T follicular helper cell (primary cell): ENCODE measurements around the gene FMO4.
"Not testable (repeated sequence)": the region's sequence is repeated elsewhere in the genome, so short reads cannot be mapped to it uniquely, and the experiment has no call there.

Experiments
- DNase-seq: peaks from one replicate; pipeline ENCODE4 v3.0.0-alpha.2; 2020; ENCODE audit warnings: low read depth

The FMO4 gene

DNA sequence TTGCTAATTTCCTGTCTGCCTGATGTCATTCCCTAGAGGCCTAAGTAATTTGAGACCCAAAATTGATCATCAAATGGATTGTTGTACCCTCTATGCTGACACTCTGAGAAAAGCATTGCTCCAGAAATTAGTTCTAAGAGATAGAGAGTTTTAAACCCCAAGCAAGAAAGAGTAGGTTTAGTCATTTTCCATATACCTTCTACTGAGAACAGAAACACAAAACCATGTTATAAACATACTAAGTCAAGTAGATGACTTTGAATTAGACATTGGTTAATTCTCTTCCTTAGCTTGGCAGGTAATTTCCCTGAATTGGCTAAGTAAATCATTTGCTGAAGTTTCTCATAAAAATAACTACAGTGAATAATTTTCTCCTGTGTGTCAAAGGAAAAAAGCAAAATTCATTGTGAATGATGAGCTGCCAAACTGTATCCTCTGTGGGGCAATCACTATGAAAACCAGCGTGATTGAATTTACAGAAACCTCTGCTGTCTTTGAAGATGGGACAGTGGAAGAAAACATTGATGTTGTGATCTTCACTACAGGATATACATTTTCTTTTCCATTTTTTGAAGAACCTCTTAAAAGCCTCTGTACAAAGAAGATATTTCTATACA is 20.1 kb downstream of the FMO4 start:
- DNase-seq: no peak

DNA sequence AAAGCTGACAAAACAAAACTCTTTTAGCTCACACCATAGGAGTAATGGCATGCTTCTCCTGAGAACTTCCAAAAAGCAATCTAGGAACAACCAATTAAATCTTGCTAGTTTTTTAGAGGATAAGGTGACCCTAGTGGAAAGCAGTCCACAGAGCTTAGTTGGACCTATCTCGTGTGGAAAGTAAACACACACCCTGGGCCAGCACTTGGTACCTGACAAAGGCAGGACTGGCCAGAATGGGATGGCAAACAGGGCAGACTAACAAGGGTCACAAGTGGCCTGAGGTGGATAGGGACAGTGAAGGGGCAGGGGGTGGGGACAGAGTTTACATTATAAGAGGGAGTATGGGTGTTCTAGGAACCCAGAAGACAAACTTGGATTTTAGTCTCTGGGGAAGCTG is 22.0 kb downstream of the FMO4 start:
- DNase-seq: no peak

DNA sequence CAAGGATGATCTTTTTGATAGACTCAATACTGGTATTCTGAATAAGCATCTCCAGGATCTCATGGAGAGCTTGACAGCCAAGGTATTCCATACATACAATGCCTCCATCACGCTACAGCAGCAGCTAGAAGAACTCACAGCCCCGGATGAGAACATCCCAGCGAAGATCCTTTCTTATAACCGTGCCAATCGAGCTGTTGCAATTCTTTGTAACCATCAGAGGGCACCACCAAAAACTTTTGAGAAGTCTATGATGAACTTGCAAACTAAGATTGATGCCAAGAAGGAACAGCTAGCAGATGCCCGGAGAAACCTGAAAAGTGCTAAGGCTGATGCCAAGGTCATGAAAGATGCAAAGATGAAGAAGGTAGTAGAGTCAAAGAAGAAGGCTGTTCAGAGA is 25.4 kb downstream of the FMO4 start:
- DNase-seq: not testable (repeated sequence)

DNA sequence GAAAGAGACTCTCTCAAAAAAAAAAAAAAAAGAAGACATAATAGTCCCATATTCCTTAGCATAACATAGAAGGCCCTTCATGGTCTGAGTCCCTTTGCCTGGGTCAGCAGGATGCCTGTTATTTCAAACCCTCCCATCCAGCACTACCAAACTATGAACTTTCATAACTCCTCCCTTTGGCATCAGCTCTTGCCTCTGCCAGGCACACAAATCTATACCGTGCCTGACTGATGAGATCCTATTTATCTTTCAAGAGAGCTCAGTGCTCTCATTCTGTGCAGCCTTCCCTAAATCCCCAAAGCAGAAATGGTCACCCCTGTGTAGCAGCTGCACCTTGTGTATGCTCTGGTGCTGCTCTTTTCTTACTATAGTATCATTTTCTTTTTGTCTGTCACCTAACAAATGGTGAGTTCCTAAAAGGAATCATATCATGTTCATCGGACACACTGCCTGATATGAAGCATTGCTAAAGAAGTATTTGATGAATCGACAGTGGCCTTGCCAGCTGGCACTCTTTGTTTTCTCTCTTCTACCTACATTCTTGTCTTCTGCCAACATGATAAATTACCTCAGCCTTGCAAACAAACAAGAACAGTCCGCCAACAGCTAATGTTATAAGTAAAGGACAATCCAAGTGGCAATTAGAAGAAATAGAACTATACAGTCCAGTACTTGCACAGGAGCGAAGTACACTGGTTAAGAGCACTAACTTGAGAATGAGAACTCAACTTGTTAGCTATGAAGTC is 29.9 kb downstream of the FMO4 start:
- no peak for DNase-seq

DNA sequence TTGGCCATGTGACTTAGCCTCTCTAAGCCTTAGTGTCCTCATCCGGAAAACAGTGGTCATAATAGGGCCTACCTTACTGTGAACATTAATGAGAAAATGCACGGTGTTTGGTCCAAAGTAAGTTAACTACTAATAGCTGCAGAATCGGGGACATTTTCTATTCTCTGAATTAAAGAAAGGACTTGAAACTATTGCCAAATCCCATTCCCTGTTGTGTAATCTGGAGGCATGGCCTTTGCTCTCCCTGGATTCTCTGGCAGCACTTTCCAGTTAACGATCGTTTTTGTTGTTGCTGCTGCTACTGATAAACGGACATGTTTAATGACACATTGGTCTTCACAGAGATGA is 30.5 kb downstream of the FMO4 start:
- DNase-seq: no peak

DNA sequence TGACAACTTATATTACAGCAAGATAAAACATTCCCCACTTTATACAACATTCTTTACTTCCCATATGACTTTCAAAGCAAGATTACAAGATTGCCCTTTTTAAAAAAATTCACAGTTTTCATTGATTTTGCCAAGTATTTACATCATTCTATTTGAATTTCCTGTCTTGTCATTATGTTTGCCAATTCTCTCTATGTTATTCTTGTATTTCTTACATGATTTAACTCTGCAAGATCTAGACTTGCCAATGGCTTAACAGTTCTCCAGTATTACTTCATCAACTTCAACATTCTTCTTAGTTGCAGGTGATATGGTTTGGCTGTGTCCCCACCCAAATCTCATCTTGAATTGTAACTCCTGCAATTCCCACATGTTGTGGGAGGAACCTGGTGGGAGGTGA is 31.6 kb downstream of the FMO4 start:
- no peak for DNase-seq

DNA sequence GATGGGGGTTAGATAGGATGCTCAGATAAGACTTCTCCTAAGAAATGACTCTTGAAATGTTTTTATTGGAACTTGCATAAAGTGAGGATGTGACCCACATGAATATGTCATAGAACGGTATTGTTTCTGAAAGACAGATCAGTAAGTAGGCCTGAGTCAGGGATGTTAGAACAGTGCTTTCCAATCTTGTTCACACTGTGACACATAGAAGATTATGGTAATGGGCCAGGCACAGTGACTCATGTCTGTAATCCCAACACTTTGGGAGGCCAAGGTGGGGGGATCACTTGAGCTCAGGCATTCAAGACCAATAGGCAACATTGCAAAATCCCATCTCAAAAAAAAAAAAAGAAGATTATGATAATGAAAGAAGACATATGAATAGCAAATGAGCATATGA is 32.9 kb downstream of the FMO4 start:
- DNase-seq: no peak

DNA sequence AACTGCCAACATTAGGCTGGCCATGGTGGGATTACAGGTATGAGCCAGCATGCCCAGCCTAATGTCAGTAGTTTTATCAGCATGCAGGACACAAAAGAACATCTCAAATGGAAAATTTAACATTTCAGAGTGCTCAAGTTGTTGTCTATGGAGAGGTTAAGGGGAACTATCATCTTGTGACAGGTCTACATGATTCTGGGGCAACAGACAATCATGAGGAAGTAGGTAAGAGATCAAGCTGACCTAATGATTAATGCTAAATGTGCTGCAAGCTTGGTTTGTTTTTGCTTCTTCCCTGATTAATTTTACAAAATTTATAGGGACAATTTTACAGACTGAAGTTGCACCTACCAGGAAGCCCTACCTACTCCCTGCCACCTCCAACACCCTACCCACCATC is 36.6 kb downstream of the FMO4 start:
- DNase-seq: no peak

DNA sequence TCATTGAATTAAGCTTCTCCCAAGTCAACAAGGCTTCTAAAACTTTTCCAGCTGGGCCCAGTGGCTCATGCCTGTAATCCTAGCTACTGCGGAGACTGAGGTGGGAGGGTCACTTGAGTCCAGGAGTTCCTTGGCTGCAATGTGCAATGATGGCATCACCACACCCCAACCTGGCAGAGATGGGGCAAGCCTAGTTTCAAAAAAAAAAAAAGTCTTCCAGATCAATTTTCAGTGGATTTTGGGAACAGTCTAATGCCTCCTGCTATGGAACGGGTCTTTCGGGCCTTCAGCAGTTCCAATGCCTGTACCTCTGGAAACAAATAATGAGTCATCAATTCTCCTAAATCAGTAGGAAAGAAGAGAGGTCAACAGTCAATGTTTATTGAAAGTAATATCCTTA is 38.0 kb downstream of the FMO4 start:
- DNase-seq: no peak

DNA sequence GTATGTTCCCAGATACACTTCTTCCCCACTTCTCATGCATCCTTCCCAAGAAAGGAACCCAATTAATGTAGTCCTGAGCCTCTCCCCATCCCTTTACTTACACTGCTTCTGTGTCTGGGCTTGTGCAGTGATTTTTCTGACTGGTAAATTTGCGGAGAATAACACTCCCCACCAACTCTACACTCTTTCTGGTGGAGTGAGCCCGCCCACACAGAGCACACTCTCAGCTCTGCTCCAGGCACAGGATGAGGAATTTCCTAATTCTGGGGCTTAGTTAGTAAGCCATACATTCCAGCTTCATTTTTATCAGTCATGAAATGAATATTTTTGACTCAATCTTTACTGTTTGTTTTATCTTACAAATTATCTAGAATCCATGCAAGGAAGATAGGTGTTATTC is 38.6 kb downstream of the FMO4 start:
- no peak for DNase-seq

DNA sequence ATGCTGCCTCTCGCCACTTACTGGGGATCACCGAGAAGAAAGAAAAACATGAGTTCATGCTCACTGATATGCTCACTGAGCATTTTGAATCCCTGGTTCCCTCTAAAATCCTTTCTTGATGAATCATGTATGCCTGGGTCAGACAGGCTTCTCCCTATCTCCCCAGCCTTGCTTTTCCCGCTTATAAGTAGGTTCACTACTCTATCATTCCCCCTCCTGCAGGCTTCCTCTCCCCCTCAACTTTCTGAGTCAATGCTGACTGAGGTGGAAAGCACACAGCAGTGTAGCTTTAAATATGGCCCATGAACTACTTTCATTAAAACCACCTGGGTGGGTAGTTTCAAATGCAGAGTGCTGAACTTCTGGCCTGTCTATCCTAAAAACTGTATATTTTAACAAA is 41.7 kb downstream of the FMO4 start:
- no peak for DNase-seq

DNA sequence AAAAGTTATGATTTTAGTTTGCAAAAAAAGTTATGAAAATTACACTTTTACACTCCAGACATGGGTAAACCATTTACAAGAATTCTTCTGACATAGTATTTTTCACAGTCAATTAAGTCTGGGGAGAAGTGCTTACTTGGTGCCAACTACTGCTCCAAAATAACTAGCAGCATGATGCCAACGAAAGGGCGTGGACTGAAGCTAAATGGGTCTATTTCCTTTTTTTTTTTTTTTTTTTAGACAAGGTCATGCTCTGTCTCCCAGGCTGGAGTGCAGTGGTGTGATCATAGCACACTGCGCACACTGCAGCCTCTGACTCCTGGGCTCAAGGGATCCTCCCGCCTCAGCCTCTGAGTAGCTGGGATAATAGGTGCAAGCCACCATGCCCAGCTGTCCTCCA is 43.2 kb downstream of the FMO4 start:
- DNase-seq: no peak

DNA sequence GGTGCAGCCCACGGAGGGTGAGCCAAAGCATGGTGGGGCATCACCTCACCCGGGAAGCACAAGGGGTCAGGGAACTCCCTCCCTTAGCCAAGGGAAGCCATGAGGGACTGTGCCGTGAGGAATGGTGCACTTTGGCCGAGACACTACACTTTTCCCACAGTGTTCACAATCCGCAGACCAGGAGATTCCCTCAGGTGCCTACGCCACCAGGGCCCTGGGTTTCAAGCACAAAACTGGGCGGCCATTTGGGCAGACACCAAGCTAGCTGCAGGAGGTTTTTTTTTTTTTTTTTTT is 45.3 kb downstream of the FMO4 start:
- not testable (repeated sequence) for DNase-seq

DNA sequence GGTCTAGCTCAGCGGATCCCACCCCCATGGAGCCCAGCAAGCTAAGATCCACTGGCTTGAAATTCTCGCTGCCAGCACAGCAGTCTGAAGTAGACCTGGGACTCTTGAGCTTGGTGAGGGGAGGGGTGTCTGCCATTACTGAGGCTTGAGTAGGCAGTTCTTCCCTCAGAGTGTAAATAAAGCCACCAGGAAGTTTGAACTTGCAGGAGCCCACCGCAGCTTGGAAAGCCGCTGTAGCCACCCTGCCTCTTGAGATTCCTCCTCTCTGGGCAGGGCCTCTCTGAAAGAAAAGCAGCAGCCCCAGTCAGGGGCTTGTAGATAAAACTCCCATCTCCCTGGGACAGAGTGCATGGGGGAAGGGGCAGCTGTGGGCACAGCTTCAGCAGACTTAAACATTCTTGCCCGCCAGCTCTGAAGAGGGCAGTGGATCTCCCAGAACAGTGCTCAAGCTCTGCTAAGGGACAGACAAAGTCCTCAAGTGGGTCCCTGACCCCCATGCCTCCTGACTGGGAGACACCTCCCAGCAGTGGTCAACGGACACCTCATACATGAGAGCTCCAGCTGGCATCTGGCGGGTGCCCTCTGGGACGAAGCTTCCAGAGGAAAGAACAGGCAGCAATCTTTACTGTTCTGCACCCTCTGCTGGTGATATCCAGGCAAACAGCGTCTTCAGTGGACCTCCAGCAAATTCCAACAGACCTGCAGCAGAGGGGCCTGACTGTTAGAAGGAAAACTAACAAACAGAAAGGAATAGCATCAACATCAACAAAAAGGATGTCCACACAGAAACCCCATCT is 45.9 kb downstream of the FMO4 start:
- DNase-seq: not testable (repeated sequence)

DNA sequence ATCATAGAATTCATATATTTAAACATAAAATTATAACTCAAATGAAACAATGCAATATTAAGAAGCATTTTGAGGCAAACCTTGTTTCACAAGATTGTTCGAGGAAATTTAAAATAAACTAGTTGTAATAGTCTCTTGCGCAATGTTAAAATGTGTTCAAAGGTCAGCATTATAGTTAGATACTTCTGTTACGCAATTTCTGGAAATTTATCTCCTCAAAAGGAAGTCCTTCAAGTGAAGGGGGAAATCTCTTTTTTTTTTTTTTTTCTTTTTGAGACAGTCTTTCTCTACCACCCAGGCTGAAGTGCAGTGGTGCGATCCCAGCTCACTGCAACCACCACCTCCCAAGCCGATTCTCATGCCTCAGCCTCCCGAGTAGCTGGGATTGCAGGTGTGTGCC is 52.1 kb downstream of the FMO4 start:
- no peak for DNase-seq

DNA sequence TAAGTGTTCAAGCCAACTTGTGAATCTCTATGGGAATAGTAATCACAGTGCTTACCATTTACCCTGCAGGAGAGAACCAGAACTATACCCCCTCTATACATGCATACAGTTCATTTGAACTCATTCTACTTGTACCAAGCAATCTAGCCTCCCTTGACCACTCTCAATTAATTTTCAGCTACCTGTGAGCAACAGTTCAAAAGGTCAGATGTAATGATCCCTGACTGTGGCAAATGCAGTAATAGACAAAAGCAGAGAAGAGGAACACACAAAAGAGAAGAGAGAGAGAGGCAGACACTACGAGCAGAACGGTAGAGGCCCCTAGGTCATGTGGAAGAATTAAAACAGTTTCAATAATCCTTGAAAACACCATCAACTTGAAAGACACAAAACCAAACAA is 52.8 kb downstream of the FMO4 start:
- DNase-seq: no peak

DNA sequence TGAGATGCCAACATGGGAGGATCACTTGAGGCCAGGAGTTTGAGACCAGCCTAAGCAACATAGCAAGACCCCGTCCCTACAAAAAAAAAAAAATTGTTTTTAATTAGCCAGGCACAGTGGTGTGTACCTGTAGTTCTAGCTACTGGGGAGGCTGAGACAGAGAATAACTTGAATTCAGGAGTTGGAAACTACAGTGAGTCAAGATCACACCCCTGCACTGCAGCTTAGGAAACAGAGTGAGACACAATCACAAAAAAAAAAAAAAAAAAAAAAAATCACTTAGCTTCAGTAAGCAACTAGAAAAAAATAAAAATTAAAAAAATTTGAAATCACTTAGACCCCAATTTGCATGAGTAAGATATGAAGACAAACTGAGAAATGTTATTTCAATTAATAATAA is 53.5 kb downstream of the FMO4 start:
- DNase-seq: no peak

DNA sequence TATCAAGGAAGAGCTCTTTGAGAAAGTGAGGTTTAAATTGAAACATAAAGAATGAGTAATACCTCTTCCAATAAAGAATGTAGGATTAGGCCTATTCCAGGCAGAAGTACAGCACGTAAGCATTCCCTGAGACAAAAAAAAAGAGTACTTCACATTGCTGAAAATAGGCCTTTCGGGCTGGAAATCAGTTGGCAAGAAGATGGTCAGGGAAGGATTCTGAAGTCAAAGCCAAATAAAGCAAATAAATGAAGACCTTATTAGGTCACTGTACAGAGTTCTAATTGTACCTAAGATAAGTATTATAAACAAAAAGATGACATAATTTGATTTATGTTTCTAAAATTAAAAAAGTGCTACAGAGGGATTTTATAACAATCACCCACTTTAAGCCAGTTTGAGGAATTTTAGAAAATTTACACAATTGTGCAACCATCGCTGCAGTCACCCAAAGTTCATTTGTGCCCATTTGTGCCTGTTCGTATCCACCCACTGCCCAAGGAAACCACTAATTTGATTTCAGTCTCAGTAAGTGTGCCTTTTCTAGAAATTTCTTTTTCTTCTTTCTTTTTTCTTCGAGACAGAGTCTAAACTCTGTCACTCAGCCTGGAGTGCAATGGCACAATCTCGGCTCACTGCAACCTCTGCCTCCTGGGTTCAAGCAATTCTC is 58.6 kb downstream of the FMO4 start:
- no peak for DNase-seq

DNA sequence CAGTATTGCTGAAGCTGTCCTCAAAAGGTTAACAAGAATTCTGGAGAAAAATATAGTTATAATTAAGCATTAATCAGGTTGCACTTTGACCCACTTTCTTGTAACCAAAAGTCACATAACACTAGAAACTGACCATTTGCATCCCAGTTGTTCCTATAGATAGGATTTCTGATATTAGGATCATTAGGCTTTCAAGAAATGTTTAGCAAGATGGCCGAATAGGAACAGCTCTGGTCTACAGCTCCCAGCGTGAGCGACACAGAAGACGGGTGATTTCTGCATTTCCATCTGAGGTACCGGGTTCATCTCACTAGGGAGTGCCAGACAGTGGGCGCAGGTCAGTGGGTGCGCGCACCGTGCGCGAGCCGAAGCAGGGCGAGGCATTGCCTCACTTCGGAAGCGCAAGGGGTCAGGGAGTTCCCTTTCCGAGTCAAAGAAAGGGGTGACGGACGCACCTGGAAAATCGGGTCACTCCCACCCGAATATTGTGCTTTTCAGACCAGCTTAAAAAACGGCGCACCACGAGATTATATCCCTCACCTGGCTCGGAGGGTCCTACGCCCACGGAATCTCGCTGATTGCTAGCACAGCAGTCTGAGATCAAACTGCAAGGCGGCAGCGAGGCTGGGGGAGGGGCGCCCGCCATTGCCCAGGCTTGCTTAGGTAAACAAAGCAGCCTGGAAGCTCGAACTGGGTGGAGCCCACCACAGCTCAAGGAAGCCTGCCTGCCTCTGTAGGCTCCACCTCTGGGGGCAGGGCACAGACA is 59.6 kb downstream of the FMO4 start:
- DNase-seq: not testable (repeated sequence)

DNA sequence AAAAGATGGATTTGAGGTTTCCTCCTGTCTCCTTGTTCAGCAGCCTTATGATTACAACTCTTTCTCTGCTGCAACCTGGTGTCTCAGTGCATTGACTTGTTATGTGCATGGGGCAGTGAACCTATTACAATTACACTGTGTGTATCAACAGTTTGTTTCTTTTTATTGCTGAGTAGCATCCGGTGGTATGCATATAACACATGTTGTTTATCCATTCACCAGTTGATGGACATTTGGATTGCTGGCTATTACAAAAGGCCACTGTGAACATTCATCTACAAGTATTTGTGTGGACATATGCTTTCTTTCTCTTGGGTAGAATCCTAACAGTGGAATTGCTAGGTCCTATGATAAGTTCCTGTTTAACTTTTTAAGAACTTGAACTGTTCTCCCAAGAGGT is 65.9 kb downstream of the FMO4 start:
- DNase-seq: no peak

DNA sequence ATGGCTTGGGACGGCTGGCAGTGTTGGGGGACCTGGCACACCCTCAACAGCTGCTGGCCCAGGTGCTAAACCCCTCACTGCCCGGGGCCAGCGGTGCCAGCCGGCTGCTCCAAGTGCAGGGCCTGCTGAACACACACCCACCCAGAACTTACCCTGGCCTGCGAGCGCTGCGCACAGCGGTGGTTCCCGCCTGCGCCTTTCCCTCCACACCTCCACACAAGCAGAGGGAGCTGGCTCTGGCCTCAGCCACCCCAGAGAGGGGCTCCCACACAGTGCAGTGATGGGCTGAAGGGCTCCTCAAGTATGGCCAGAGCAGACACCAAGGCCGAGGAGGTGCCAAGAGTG is 67.9 kb downstream of the FMO4 start:
- no peak for DNase-seq

DNA sequence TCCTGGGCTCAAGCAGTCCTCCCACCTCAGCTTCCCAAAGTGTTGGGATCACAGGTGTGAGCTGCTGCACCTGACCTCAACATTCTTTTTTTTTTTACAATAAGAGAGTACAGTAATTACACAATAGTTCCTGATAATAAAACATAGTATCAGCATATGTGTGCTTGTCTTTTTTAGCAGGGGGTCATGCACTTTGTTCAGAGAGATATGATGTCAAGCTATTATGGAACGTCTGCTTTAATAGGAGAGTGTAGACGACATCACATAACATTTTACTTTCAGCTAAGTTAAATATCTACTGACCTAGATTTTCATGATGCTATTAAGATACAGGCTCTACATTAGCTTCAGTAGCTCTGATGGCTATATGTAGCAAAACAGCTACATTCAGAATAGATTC is 70.5 kb downstream of the FMO4 start:
- DNase-seq: no peak
